ENCODE data around the gene AGXT.

Gene AGXT

DNA sequence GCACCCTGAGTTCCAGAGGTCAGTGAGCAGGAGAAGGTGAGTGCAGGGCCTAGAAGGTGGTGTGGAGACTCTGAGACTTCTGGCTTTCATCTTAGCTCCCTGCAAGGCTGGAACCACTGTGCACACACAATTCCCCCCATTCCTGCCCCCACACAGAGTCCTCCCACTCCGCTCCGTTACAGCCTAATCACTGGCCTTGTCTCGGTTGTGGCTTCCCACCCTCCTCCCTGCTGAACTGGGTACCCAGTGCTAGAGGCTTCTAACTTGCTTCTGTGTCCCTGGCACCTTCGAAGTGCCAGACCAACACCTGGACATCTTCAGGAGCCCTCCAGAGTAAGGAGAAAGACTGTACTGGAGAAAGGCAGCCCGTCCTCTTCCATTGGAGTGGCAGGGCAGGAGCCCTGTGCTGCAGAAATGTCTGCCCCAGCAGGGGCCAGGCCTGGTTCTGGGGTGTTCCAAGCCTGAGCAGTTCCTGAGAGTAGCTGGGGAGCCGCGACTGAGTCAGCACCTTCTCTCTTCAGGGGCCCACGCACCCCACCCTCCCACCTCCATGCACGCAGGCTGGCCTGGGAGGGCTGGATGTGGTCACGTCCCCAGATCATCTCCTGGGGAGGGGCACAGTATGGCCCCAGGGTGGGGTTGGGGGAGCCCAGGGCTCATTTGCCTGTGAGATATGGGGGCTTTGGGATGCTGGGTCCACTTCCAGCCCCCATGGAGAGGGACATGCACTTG, 60.9 kb downstream of the AGXT start:
- DNase-seq (ENCODE audit: low spot score): no peak
